Activated CD8-positive, alpha-beta memory T cell treated with anti-CD3 and anti-CD28 coated beads, Interleukin-2, amount 10 ng/mL, durations not matched to agents 7 days and 5 days (primary cell): ENCODE data around the gene UQCRC1. TPM values are rescaled to one million over a fixed set of nuclear protein-coding genes. Genes with fewer than 3 reads are reported as not detected.
"Not testable (repeated sequence)": the region's sequence is repeated elsewhere in the genome, so short reads cannot be mapped to it uniquely, and the experiment has no call there.

Experiments used
- ATAC-seq: fragments of 150-1000 bp; cut with Tn5 transposase; one replicate; pipeline ENCODE4 v1.10.0; 2021; ENCODE audit warnings: moderate library complexity
- CTCF ChIA-PET: fragments of 350-600 bp; sonication (Branson Sonifier 250); formaldehyde crosslinking; loops from one replicate; lab custom pipeline; 2021; ENCODE audit warnings: antibody characterized with exemption; lab: Charles Lee
- DNase-seq: peaks from one replicate; pipeline ENCODE4 v3.0.0-alpha.2; 2020
- H3K27ac Mint-ChIP-seq: one replicate; pipeline ENCODE4 v1.8.0; 2021; ENCODE audit warnings: mild to moderate bottlenecking, mixed read lengths
- H3K27me3 Mint-ChIP-seq: one replicate; pipeline ENCODE4 v1.8.0; 2021; ENCODE audit warnings: mixed read lengths
- H3K36me3 Mint-ChIP-seq: one replicate; pipeline ENCODE4 v1.8.0; 2021; ENCODE audit warnings: mild to moderate bottlenecking, mixed read lengths
- H3K4me1 Mint-ChIP-seq: one replicate; pipeline ENCODE4 v1.8.0; 2021; ENCODE audit warnings: mixed read lengths
- H3K4me3 Mint-ChIP-seq: one replicate; pipeline ENCODE4 v1.8.0; 2021; ENCODE audit warnings: mild to moderate bottlenecking, moderate library complexity, mixed read lengths
- H3K9me3 Mint-ChIP-seq: one replicate; pipeline ENCODE4 v1.8.0; 2022; ENCODE audit warnings: low read depth, mixed read lengths
- total RNA-seq, 2 experiments: library from RNA; stranded (reverse); gene quantifications; one replicate each; pipeline ENCODE4 v1.2.3, GENCODE V29; 2021

Gene UQCRC1
- total RNA-seq, 2 experiments from 2014 or later = 201 to 220 TPM

DNA sequence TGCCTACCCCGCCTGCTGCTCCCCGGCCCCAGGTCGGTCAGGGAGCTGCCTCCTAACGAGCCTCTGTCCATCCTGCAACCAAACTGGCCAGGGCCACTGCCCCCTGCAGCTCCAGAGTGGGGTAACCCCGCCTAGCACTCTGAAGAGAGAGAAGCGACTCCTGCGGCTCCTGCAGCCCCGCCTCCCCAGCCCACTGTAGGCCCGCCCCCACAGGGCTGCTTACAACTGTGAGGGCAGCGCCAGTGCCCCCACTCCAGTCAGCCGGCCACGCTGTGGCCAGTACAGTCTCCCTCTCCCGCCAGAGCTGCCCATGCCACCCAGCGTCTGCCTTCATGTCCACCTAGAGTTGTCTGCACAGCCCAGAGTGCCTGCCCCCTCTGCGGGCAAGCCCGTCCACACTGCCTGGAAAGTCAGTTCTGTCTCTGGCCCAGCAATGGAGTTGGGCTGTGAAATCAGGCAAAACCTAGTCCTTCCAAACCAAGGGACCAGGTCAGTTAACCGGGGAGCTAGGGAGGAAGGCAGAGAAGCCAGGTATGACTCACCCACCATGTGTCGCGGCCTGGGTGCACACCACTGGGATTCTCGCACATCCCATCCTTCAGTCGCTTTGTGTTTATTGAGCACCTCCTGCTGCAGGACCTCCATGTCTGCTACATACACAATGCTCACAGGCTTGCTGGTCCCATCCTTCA is 48.3 kb downstream of the UQCRC1 start:
- H3K27ac Mint-ChIP-seq = no peak overlapping the region
- peaks cover 3% of the 10 kb centered on the region for H3K36me3 Mint-ChIP-seq
- CTCF ChIA-PET = interaction anchor here (0.8 to 7.0 kb wide), 4 partner anchors 12 to 161 kb away, joined by 3 to 64 read pairs (median 20); no protein-coding TSS in a partner anchor
- H3K27me3 Mint-ChIP-seq = no peaks in the 10 kb centered on the region
- ATAC-seq = no peak
- H3K4me3 Mint-ChIP-seq = peak overlapping the region; percentile 44
- no peaks in the 10 kb centered on the region for H3K9me3 Mint-ChIP-seq
- DNase-seq = peak; percentile 68
- H3K4me1 Mint-ChIP-seq = peaks cover 57% of the 10 kb centered on the region

DNA sequence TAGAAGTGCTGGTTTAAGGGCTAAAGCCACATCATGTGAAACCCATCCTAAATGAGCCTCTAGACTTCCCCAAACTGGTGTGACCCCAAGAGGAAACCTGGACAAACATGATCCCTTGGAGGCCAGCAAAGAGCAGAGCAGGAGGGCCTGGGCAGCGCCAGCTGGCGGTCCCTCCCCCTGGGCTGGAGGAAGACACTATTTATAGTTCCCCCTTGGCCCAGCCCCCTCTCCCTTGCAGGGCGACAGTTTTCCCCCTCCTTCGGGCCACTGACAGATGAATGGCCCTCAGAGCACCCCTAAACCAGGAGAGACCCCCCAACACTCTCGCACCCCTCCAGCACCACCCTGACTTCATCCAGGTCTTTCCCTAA is 48.8 kb downstream of the UQCRC1 start:
- H3K9me3 Mint-ChIP-seq = no peaks in the 10 kb centered on the region
- no peaks in the 10 kb centered on the region for H3K27me3 Mint-ChIP-seq
- DNase-seq (no peak), ATAC-seq (no peak)
- H3K4me1 Mint-ChIP-seq = peaks cover 56% of the 10 kb centered on the region
- H3K36me3 Mint-ChIP-seq = peaks cover 5% of the 10 kb centered on the region
- H3K4me3 Mint-ChIP-seq = peak overlapping the region; percentile 44
- no peak overlapping the region for H3K27ac Mint-ChIP-seq
- CTCF ChIA-PET = interaction anchor here (4.3 to 7.0 kb wide), 2 partner anchors 124 to 160 kb away, joined by 32 to 64 read pairs; no protein-coding TSS in a partner anchor

GRCh38 chr3:48558493-48559134 is 50.8 kb downstream of the UQCRC1 start:
- peaks cover 12% of the 10 kb centered on the region for H3K36me3 Mint-ChIP-seq
- no peak for DNase-seq
- no peak overlapping the region for H3K4me3 Mint-ChIP-seq
- H3K27ac Mint-ChIP-seq = peak overlapping the region; percentile 78
- CTCF ChIA-PET = interaction anchor here (0.7 to 7.0 kb wide), 16 partner anchors 9 to 304 kb away, joined by 3 to 64 read pairs (median 5); partner anchors contain the start of genes ATRIP and SLC26A6
- H3K4me1 Mint-ChIP-seq = peaks cover 54% of the 10 kb centered on the region
- H3K9me3 Mint-ChIP-seq = no peaks in the 10 kb centered on the region
- no peak for ATAC-seq
- no peaks in the 10 kb centered on the region for H3K27me3 Mint-ChIP-seq

- Mint-ChIP-seq H3K9me3 (no peaks in the 10 kb centered on the region), H3K4me1 (peaks cover 47% of the 10 kb centered on the region), H3K27me3 (no peaks in the 10 kb centered on the region), H3K36me3 (peaks cover 12% of the 10 kb centered on the region), H3K27ac (peak within 1 kb of the TSS; percentile 86), H3K4me3 (peak within 1 kb of the TSS; percentile 84)
- CTCF ChIA-PET = interaction anchor here (0.6 to 7.0 kb wide), 19 partner anchors 9 to 286 kb away, joined by 3 to 64 read pairs (median 5); partner anchors contain the start of genes CCDC51, SLC26A6, TMA7 and UQCRC1
- ATAC-seq = peak; percentile 89
- DNase-seq = peak; percentile 100
Observed at GRCh38 chr3:48556796-48557626, 52.4 kb downstream of the UQCRC1 start, which contains the start of gene PFKFB4. Gene PFKFB4, minus strand, starts transcription at chr3:48556803. Its CDS starts 26 bp downstream, at chr3:48556777.

DNA sequence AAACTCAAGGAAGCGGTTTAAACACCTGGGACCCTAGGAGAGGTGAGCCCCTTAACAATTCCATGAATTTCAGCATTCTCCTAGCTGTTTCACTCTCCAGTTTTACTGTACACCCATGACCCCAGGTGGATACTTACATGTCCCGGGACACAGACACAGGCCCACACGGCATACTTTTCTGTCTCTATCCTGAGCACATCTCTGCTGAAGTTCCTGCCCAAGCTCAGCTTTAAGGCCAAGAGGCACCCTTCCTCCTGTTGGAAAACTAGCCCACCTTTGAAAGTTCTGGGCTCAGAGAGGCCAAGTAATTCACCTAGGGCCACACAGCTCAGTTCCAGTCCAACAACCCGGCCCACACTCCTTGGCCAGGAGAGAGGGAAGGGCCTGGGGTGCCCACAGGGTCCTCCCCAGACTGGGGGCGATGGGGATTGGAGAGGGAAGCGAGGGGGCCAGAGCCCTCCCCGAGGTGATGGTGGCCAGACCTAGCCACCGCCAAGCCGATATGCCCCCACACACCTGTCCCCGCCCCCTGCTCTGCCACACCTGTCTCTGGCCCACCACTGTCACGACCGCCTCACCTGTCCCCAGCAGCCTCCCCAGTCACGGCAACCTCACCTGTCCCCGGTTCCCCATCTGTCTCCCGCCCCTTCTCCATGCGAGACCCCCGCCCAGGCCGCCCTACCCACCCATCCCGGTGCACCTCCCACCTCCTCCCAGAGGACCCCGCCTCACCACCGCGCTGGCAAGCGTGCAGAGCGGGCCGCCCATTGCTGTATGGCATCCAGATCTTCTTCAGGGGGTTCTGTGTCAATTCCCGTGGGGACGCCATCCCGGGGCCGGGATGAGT is 53.3 kb downstream of the UQCRC1 start:
- no peak for DNase-seq
- Mint-ChIP-seq H3K36me3 (peaks cover 12% of the 10 kb centered on the region), H3K27me3 (no peaks in the 10 kb centered on the region), H3K9me3 (no peaks in the 10 kb centered on the region), H3K4me1 (peaks cover 45% of the 10 kb centered on the region), H3K4me3 (peak overlapping the region; percentile 84), H3K27ac (peak overlapping the region; percentile 86)
- no peak for ATAC-seq
- CTCF ChIA-PET = interaction anchor here (0.6 to 7.0 kb wide), 16 partner anchors 8 to 156 kb away, joined by 3 to 64 read pairs (median 6); partner anchors contain the start of genes CCDC51, SLC26A6 and TMA7

- Mint-ChIP-seq H3K27ac (peak overlapping the region; percentile 23), H3K4me3 (peak overlapping the region; percentile 84), H3K36me3 (peaks cover 12% of the 10 kb centered on the region), H3K4me1 (peaks cover 41% of the 10 kb centered on the region), H3K9me3 (no peaks in the 10 kb centered on the region), H3K27me3 (no peaks in the 10 kb centered on the region)
- no peak for DNase-seq
- CTCF ChIA-PET = interaction anchor here (1.0 to 7.0 kb wide), 8 partner anchors 11 to 123 kb away, joined by 3 to 64 read pairs (median 6); partner anchors contain the start of genes CCDC51 and TMA7
- ATAC-seq = no peak
Observed at GRCh38 chr3:48555231-48555948, 54.1 kb downstream of the UQCRC1 start.

DNA sequence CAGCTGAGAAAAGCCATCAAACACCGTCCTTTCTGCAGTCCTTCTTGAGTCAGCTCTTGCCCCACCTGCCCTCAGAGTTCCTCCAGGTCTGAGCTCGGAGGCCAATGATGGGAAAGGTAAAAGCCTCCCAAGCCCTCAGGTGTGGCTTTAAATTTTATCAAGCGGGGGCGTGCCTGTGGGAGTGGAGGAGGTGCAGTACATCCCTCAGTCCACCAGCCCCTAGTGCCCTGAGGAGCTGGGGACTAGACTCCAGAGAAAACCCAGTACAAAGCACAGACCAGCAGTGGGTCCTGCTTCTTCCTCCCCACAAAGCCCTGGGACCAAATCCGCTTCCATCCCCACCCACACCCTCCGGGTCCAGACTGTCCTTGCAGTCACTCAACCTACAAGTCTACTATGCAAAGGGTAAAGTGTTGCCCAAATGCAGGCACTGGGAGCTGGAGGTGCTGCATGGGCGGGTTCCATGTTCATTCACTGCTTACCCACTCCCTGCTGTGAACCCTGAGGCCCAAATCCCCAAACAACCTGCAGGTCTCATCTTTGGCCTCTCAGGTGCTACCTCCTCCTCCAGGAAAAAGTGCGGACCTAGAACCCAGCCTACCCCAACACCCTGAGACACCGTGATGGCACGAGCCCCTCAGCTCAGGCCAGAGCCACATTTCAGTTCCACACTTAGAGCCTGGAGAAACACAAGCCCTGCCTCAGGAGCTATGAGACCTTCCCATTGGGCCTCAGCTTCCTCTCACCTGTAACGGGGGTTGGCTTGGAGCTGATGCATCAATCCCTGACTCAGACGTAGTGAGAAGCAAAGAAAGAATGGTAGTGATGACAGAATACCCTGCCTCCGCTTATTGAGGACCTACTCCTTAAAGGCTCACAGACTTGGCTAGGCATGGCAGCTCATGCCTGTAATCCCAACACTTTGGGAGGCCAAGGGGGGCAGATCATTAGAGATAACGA is 55.3 kb downstream of the UQCRC1 start:
- DNase-seq = no peak
- H3K4me1 Mint-ChIP-seq = peaks cover 32% of the 10 kb centered on the region
- no peaks in the 10 kb centered on the region for H3K9me3 Mint-ChIP-seq
- no peak overlapping the region for H3K27ac Mint-ChIP-seq
- peaks cover 13% of the 10 kb centered on the region for H3K36me3 Mint-ChIP-seq
- no peaks in the 10 kb centered on the region for H3K27me3 Mint-ChIP-seq
- ATAC-seq = no peak
- H3K4me3 Mint-ChIP-seq = no peak overlapping the region
- CTCF ChIA-PET = interaction anchor here (1.2 to 2.7 kb wide), 4 partner anchors 46 to 153 kb away, joined by 3 to 9 read pairs (median 9); no protein-coding TSS in a partner anchor

DNA sequence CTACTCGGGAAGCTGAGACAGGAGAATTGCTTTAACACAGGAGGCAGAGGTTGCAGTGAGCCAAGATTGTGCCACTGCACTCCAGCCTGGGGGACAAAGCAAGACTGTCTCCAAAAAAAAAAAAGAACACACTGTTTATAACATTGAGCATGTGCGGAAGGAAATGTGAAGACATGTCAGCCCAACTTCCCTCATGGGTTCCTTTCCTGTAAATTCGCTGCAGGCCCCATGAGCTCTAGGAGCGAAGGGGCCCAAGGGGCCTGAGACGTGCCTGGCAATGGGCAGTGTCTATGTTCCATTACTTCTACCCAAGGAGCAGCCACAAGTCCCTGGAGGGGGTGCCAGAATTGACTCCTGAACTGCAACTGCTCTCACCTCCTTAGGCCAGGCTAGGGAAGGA is 56.1 kb downstream of the UQCRC1 start:
- Mint-ChIP-seq H3K9me3 (no peaks in the 10 kb centered on the region), H3K27me3 (no peaks in the 10 kb centered on the region)

DNA sequence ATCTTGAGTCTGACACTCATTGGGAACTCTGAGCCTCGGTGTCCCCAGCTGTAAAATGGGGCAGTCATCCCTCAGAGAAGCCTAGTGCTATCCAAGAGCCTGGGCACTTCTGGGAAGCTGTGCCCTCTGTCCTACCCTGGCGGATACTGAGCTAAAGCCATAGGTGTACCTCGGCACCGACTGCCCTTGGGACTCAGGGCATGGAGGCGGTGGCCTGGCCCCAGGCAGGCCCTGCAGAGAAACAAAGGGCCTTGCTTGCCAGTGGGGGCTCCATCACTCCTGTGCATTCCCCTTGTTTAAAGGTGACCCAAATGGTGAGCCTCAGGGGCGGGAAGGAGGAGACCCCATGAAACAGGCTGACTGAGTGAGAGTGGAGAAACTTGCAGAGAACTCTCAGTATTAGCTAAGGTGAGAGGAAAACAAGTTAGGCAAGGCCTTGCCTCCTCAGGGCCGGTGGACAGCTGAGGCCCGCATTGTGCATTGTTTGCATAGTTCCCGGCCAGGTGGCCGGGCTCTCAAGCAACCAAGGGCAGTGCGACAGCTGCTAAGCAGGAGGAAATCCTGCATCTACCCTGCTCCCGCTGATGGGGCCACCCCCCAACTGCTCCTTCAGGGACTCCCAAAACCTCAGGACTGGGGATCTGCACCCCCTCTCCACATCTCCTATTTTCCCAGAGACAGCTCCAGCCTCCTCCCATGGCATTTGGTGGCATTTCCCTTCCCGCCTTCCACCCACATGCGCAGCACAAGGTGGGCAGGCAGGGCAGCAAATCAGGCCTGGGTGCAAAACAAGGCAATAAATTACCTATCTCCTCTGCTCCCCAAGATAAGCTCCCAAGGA is 57.1 kb downstream of the UQCRC1 start:
- H3K36me3 Mint-ChIP-seq = peaks cover 23% of the 10 kb centered on the region
- no peak overlapping the region for H3K27ac Mint-ChIP-seq
- H3K4me1 Mint-ChIP-seq = peaks cover 26% of the 10 kb centered on the region
- H3K9me3 Mint-ChIP-seq = no peaks in the 10 kb centered on the region
- H3K27me3 Mint-ChIP-seq = no peaks in the 10 kb centered on the region
- DNase-seq = no peak
- no peak for ATAC-seq
- H3K4me3 Mint-ChIP-seq = no peak overlapping the region
- CTCF ChIA-PET = interaction anchor here (0.7 to 2.5 kb wide), 5 partner anchors 22 to 151 kb away, joined by 3 to 15 read pairs (median 6); no protein-coding TSS in a partner anchor

More for the DNA sequence above, 56.1 kb downstream of the UQCRC1 start:
- CTCF ChIA-PET = interaction anchor here (0.7 to 2.7 kb wide), 4 partner anchors 45 to 152 kb away, joined by 6 to 9 read pairs (median 9); no protein-coding TSS in a partner anchor
- DNase-seq (no peak), ATAC-seq (no peak)
- no peak overlapping the region for H3K4me3 Mint-ChIP-seq
- H3K36me3 Mint-ChIP-seq = peaks cover 17% of the 10 kb centered on the region
- no peak overlapping the region for H3K27ac Mint-ChIP-seq
- peaks cover 30% of the 10 kb centered on the region for H3K4me1 Mint-ChIP-seq

GRCh38 chr3:48551651-48552050 is 57.8 kb downstream of the UQCRC1 start:
- ATAC-seq, H3K4me3 Mint-ChIP-seq, H3K27me3 Mint-ChIP-seq, DNase-seq, H3K9me3 Mint-ChIP-seq, H3K27ac Mint-ChIP-seq: not testable (repeated sequence)
- Mint-ChIP-seq H3K36me3 (peaks cover 28% of the 10 kb centered on the region), H3K4me1 (peaks cover 24% of the 10 kb centered on the region)
- CTCF ChIA-PET = interaction anchor here (0.8 to 7.7 kb wide), 3 partner anchors 21 to 150 kb away, joined by 3 to 78 read pairs (median 15); no protein-coding TSS in a partner anchor
